Fibroblast of the conjunctiva (primary cell): Measurements from ENCODE around the gene EYS.
"Not testable (repeated sequence)": the region's sequence is repeated elsewhere in the genome, so short reads cannot be mapped to it uniquely, and the experiment has no call there.

ENCODE experiments used
- DNase-seq: peaks from one replicate; pipeline ENCODE4 v3.0.0-alpha.2; 2010; ENCODE audit warnings: low read depth

EYS gene

GRCh38 chr6:63953336-63954021, 1753.5 kb downstream of the EYS start:
- DNase-seq = not testable (repeated sequence)

- no peak for DNase-seq
These were observed 1759.1 kb downstream of the EYS start for GRCh38 chr6:63947792-63948529.

GRCh38 chr6:63945987-63946386, 1761.0 kb downstream of the EYS start:
- DNase-seq = no peak

- DNase-seq = no peak
These were observed 1763.2 kb downstream of the EYS start for GRCh38 chr6:63943826-63944225.

GRCh38 chr6:63941747-63942470, 1765.1 kb downstream of the EYS start:
- DNase-seq = no peak

GRCh38 chr6:63940056-63940455, 1767.0 kb downstream of the EYS start:
- DNase-seq = no peak

- DNase-seq = no peak
These were observed 1770.6 kb downstream of the EYS start for GRCh38 chr6:63936399-63936798.

- no peak for DNase-seq
These were observed 1771.3 kb downstream of the EYS start for GRCh38 chr6:63935732-63936131.

- DNase-seq = not testable (repeated sequence)
These were observed 1773.1 kb downstream of the EYS start for GRCh38 chr6:63933948-63934347.

- DNase-seq = no peak
These were observed 1776.2 kb downstream of the EYS start for GRCh38 chr6:63930848-63931247.

GRCh38 chr6:63929111-63929510, 1777.9 kb downstream of the EYS start:
- no peak for DNase-seq

GRCh38 chr6:63928613-63929012, 1778.4 kb downstream of the EYS start:
- DNase-seq = no peak

- DNase-seq = no peak
These were observed 1779.8 kb downstream of the EYS start for GRCh38 chr6:63926950-63927927.

- DNase-seq = no peak
These were observed 1780.7 kb downstream of the EYS start for GRCh38 chr6:63926258-63926780.

GRCh38 chr6:63923139-63923739, 1783.8 kb downstream of the EYS start:
- DNase-seq = peak; percentile 9

- DNase-seq = no peak
These were observed 1787.4 kb downstream of the EYS start for GRCh38 chr6:63919556-63920110.

- no peak for DNase-seq
These were observed 1794.1 kb downstream of the EYS start for GRCh38 chr6:63912887-63913286.

GRCh38 chr6:63910863-63911551, 1796.0 kb downstream of the EYS start:
- no peak for DNase-seq

GRCh38 chr6:63904650-63905248, 1802.3 kb downstream of the EYS start:
- no peak for DNase-seq

GRCh38 chr6:63899550-63899949, 1807.5 kb downstream of the EYS start:
- no peak for DNase-seq
